Psoas muscle (tissue), 8 donors: ENCODE results near the gene SPDYE18. TPM values are rescaled to one million over a fixed set of nuclear protein-coding genes. Genes with fewer than 3 reads are reported as not detected.
A peak's percentile ranks its signal among the peaks of the same experiment; 100 is the strongest.
"Not testable (repeated sequence)": the region's sequence is repeated elsewhere in the genome, so short reads cannot be mapped to it uniquely, and the experiment has no call there.

Source experiments
- ATAC-seq, 4 donors: fragments of 200-7000 bp; cut with Tn5 transposase; one replicate each; pipeline ENCODE4 v1.9.1; 2020; ENCODE audit warnings: moderate library complexity in 3 of 4, mild to moderate bottlenecking in 2 of 4
- DNase-seq, 2 donors: peaks; one replicate each; pipeline ENCODE4 v3.0.0-alpha.2; 2020
- H3K27ac ChIP-seq: fragments of 200-600 bp; one replicate; pipeline ENCODE4 v1.8.0; 2022
- H3K27me3 ChIP-seq, 3 donors: fragments of 200-600 bp in 1 of 3; one replicate each; pipeline versions ENCODE4 v1.6.1 to v1.8.0; 2013 to 2022; ENCODE audit warnings: low read length in 2 of 3, mild to moderate bottlenecking in 2 of 3, moderate library complexity in 1 of 3; ENCODE audit not compliant: insufficient read depth in 3 of 3
- H3K36me3 ChIP-seq, 2 donors: fragments of 200-600 bp in 1 of 2; one replicate each; pipeline versions ENCODE4 v1.6.1 to v1.8.0; 2013 to 2022; ENCODE audit warnings: low read depth in 1 of 2, mild to moderate bottlenecking in 1 of 2, moderate library complexity in 1 of 2; ENCODE audit not compliant: insufficient read depth in 1 of 2
- H3K4me1 ChIP-seq: fragments of 200-600 bp; one replicate; pipeline ENCODE4 v1.8.0; 2022
- H3K4me3 ChIP-seq: fragments of 200-600 bp; one replicate; pipeline ENCODE4 v1.8.0; 2022; ENCODE audit warnings: mild to moderate bottlenecking
- H3K9me3 ChIP-seq: fragments of 200-600 bp; one replicate; pipeline ENCODE4 v1.8.0; 2022
- WGBS, 3 donors: extraction: QIAGEN DNeasy Blood & Tissue Kit; methylation state at CpG; one replicate each; pipeline versions ENCODE4 v1.1.6 to v1.1.7; 2013; 5-methylcytosine and 5-hydroxymethylcytosine counted together
- intact Hi-C, 2 donors: fragments of 100-400 bp; cut with DNase I; formaldehyde crosslinking; loops; one replicate each; pipeline versions ENCODE4 v1.11.0 to v1.14.2; 2022
- long read RNA-seq, 2 donors: library from polyadenylated mRNA; unstranded; transcript quantifications; one replicate each; pipeline ENCODE4 v2.0.0, GENCODE V29; 2021
- polyA plus RNA-seq, 3 donors: library from polyadenylated mRNA; stranded (reverse); fragments of 200-250 nt; gene quantifications; one replicate each; pipeline ENCODE4 v1.2.3, GENCODE V29; 2013
- total RNA-seq, 4 donors: library from RNA; stranded (reverse); fragmentation: NEBNext Ultra II Directional in 2 of 4; extraction: Animal tissue kit (Norgen Biotek cat#: 25700) in 2 of 4; gene quantifications; one replicate each; pipeline versions ENCODE4 v1.2.1 to v1.2.4, GENCODE V29; 2021 to 2023
- donor health status: healthy with polysubstance abuse.
- donor health status: DM: no; HTN: no; CAD: no; lungs with moderate emphysema.
- donor health status: Bipolar disorder and iron deficiency.
- donor health status: healthy.
- donor health status: DM: yes; HTN: yes; CAD: no.
- donor health status: DM: no; HTN: no; CAD: no.
- donor health status: DM: no; HTN: no; CAD: no.
- donor health status: DM: yes; HTN: yes; CAD: no.

SPDYE18 gene
- under 1 TPM in 3 of 4 donors, not detected in 1; 0.28 to 0.51 (median 0.32) TPM for total RNA-seq
- under 1 TPM; 0.08 to 0.66 (median 0.24) TPM for polyA plus RNA-seq
- long read RNA-seq, donor 1: 0 reads
- long read RNA-seq, donor 2, partial matches to known transcripts: 0 of 2 reads
- long read RNA-seq, donor 2, other reads (novel, unspliced or antisense): 2 of 2 reads

DNA sequence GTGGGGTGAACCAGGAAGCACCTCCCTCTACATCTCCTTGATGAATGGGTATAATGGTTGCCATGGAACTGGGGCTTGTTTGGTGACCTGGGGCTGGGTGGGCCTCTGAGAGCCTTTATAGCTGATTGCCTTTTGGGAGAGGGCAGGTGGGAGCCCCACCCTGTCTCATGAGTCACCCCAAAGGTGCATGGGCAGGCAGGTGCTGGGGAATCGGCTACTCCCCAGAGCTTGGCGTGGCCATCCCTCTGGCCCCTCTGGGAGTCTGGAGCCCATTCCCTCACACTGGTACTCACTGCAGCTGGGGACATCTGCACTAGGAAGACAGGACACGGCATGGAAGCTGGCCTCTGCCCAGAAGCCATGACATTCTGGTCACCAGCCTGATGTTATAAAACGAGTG, at the start of gene SPDYE18:
Gene SPDYE18, minus strand, starts transcription at position 2 of the 400 bp plus-strand sequence. CDS start 2,046 bp downstream, outside the sequence.
- H3K4me1 ChIP-seq, ATAC-seq, H3K9me3 ChIP-seq, H3K27ac ChIP-seq, intact Hi-C loops, DNase-seq, H3K27me3 ChIP-seq, H3K4me3 ChIP-seq, H3K36me3 ChIP-seq: not testable (repeated sequence)
- 72 to 84% (median 83%) methylated on average over 4 of the region's 4 CpGs for WGBS, 3 donors

DNA sequence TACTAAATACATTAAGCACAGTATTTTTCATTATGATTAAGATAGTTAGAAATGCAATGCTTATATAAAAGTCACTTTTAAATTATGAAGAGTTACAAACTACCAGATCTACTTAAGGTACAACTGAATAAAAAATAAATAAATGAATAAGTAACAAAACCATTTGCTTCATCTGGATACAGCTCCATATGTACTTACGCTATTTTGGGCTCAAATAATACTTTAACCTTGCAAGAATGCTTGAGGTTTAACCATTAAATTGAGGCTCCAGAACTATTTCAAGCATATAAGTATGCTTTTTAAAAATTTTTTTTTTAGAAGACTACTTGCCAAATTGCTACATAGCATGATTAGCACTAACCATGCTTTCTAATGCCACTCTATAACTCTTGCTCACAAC, 46.0 kb upstream of the SPDYE18 start:
- not testable (repeated sequence) for ATAC-seq
- WGBS, 3 donors: 41 to 89% (median 54%) methylated on average over 1 of the region's 1 CpG

DNA sequence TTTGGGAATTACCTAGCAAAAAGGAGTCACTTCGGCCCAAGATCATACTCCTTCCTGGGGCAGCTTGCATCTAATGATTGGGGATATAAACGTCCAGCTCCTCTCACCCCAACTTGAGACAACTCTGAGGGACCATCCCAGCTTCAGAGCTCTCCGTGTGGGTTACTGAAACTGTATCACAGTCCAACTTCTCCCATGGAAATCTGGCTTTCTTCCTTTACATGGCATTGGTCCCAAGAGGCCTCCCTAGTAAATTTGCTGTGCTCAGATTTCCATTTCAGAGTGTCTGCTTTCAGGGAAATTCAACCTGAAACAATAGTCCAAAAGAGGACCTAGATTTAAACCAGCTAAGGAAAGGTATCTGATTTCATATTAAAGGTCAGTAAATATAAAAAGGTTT, 45.3 kb upstream of the SPDYE18 start:
- H3K4me1 ChIP-seq, H3K36me3 ChIP-seq, DNase-seq, H3K9me3 ChIP-seq, H3K4me3 ChIP-seq, H3K27ac ChIP-seq, H3K27me3 ChIP-seq, intact Hi-C loops: not testable (repeated sequence)
- WGBS, 3 donors: 14 to 21% (median 17%) methylated on average over 3 of the region's 3 CpGs
- ATAC-seq: peak; percentile 35 to 78 (median 55)

More for the DNA sequence above, 46.0 kb upstream of the SPDYE18 start:
- H3K4me1 ChIP-seq, H3K9me3 ChIP-seq, H3K4me3 ChIP-seq, H3K36me3 ChIP-seq, intact Hi-C loops, H3K27ac ChIP-seq, H3K27me3 ChIP-seq, DNase-seq: not testable (repeated sequence)

GRCh38 chr7:77105904-77106303, 43.5 kb upstream of the SPDYE18 start:
- H3K4me1 ChIP-seq, intact Hi-C loops, H3K4me3 ChIP-seq, DNase-seq, H3K36me3 ChIP-seq, ATAC-seq, H3K9me3 ChIP-seq, H3K27me3 ChIP-seq, H3K27ac ChIP-seq: not testable (repeated sequence)
- WGBS, 3 donors: 93 to 96% (median 93%) methylated on average over 3 of the region's 3 CpGs

GRCh38 chr7:77102671-77103070, 40.3 kb upstream of the SPDYE18 start:
- H3K27ac ChIP-seq, DNase-seq, H3K4me1 ChIP-seq, H3K36me3 ChIP-seq, H3K9me3 ChIP-seq, intact Hi-C loops, H3K27me3 ChIP-seq, H3K4me3 ChIP-seq, ATAC-seq: not testable (repeated sequence)

DNA sequence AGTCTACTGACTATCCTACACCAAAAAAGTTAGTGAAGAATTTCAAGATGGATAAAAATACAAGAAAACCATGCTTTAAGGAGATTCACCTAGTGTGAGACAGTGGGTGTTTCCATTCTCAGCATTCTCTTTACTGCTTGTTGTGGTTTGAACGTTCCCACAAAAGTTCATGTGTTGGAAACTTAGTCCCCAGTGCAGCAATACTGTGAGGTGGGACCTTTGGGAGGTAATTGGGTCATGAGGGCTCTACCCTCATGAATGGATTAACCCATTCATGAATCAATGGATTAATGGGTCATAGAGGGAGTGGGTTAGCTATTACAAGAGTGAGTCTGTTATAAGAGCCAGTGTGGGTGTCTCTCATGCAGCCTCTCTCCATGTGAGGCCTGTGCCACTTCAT, 38.8 kb upstream of the SPDYE18 start:
- H3K4me1 ChIP-seq, H3K27ac ChIP-seq, DNase-seq, ATAC-seq, H3K27me3 ChIP-seq, H3K9me3 ChIP-seq, intact Hi-C loops, H3K36me3 ChIP-seq, H3K4me3 ChIP-seq: not testable (repeated sequence)
- 73 to 88% (median 77%) methylated on average over 1 of the region's 1 CpG for WGBS, 3 donors

- H3K27me3 ChIP-seq, intact Hi-C loops, H3K27ac ChIP-seq, H3K9me3 ChIP-seq, H3K4me3 ChIP-seq, ATAC-seq, H3K4me1 ChIP-seq, DNase-seq, H3K36me3 ChIP-seq: not testable (repeated sequence)
- 94 to 97% (median 95%) methylated on average over 3 of the region's 3 CpGs for WGBS, 3 donors
Observed at GRCh38 chr7:77100501-77100900, 38.1 kb upstream of the SPDYE18 start.

DNA sequence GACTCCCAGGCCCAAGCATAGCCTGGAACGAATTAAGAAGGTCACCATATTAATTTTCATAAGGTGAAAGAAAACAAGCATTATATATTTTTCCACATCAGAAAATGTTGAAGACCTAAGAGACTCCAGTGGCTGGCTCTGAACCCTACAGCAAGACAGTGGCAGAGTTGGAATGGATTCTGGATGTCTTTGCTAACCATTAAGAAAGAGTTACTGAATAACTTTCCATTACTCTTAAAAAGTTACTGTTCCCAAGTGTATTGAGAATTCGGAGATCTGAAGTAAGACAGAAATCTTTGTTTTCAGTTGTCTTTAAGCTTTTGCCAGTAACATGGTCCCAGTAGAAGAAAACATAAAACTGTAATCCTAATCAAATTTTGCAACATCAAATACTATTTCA, 29.9 kb upstream of the SPDYE18 start:
- H3K36me3 ChIP-seq, H3K4me1 ChIP-seq, H3K27me3 ChIP-seq, ATAC-seq, H3K27ac ChIP-seq, intact Hi-C loops, H3K9me3 ChIP-seq, DNase-seq, H3K4me3 ChIP-seq: not testable (repeated sequence)
- 27 to 67% (median 29%) methylated on average over 2 of the region's 2 CpGs for WGBS, 3 donors

DNA sequence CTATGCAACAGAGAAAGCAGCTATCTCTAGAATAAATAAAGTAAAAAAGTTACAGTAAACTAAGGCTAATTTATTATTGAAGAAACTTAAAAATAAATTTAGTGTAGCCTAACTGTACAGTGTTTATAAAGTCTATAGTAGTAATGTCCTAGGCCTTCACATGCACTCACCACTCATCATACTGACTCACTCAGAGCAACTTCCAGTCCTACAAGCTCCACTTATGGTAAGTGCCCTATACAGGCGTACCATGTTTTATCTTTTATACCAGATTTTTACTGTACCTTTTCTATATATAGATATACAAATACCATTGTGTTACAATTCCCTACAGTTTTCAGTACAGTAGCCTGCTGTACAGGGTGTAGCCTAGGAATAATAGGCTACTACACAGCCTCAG, 19.8 kb upstream of the SPDYE18 start:
- DNase-seq, intact Hi-C loops, ATAC-seq, H3K36me3 ChIP-seq, H3K27me3 ChIP-seq, H3K4me3 ChIP-seq, H3K4me1 ChIP-seq, H3K9me3 ChIP-seq, H3K27ac ChIP-seq: not testable (repeated sequence)
- 90 to 100% (median 99%) methylated on average over 1 of the region's 1 CpG for WGBS, 3 donors

DNA sequence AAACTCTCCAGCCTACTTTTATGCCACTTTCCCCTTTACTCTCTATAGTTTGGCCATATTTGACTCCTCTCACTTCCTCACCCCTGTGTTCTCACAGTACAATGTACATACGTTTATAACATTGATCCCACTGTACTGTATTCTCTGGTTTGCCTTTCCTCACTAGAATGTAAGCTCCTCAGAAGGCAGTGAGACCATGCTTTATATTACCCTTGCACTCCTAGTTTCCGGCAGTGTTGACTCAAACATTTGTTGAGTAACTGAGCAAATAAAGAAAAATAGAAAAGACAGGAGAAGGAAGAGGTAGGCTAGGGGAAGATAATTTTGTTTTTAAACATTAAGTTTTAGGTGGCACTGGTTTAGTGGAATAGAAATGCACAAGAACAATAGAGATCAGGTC, 17.9 kb upstream of the SPDYE18 start:
- DNase-seq, H3K36me3 ChIP-seq, H3K4me1 ChIP-seq, ATAC-seq, H3K9me3 ChIP-seq, H3K27ac ChIP-seq, H3K4me3 ChIP-seq, intact Hi-C loops, H3K27me3 ChIP-seq: not testable (repeated sequence)
- WGBS, 3 donors: 89 to 100% (median 92%) methylated on average over 2 of the region's 2 CpGs

DNA sequence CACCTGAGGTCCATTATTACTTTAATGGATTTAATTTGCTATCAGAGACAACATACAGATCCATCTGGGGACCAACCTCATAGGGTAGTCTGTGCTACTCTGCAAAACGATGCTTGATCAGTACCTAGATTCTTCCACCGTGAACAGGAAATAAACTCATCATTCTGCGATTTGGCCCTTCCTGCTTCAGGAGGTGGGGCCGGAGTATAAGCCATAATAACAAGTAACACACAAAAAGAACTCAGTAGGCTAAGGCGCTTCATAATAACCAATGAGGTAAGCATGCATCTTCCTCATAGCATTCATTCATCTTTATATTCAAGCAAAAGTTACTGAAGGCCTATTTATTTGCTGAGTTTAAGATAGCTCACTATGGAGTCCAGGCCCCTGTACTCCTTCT, 17.3 kb upstream of the SPDYE18 start:
- H3K27me3 ChIP-seq, H3K36me3 ChIP-seq, H3K4me1 ChIP-seq, DNase-seq, H3K27ac ChIP-seq, H3K4me3 ChIP-seq, intact Hi-C loops, H3K9me3 ChIP-seq: not testable (repeated sequence)
- ATAC-seq: peak in 1 of 4 donors; percentile 20
- 55 to 85% (median 77%) methylated on average over 3 to 5 of the region's 5 CpGs for WGBS, 3 donors

- H3K9me3 ChIP-seq, H3K27ac ChIP-seq, H3K4me1 ChIP-seq, H3K36me3 ChIP-seq, H3K4me3 ChIP-seq, DNase-seq, intact Hi-C loops, H3K27me3 ChIP-seq: not testable (repeated sequence)
- ATAC-seq: peak in 3 of 4 donors; percentile 74 to 97 (median 86)
Observed at GRCh38 chr7:77079112-77079511, 16.8 kb upstream of the SPDYE18 start.
